GM18508 (cell line): ENCODE measurements around the gene NEU4.
"Not testable (repeated sequence)": the region's sequence is repeated elsewhere in the genome, so short reads cannot be mapped to it uniquely, and the experiment has no call there.

Experiments
- ATAC-seq: cut with Tn5 transposase; IDR thresholded peaks from one replicate; pipeline ENCODE4 v1.9.1; 2021; ENCODE audit warnings: moderate number of reproducible peaks; ENCODE audit not compliant: insufficient read depth, unreplicated experiment

Gene NEU4

GRCh38 chr2:241798081-241798630 is 10.8 kb upstream of the NEU4 start:
- ATAC-seq, result no peak

GRCh38 chr2:241798631-241799521 is 10.1 kb upstream of the NEU4 start:
- ATAC-seq, result no peak

- no peak for ATAC-seq
Measured at GRCh38 chr2:241799522-241800197, 9.3 kb upstream of the NEU4 start.

- not testable (repeated sequence) for ATAC-seq
Measured at GRCh38 chr2:241800198-241800903, 8.6 kb upstream of the NEU4 start.

- no peak for ATAC-seq
Measured at GRCh38 chr2:241801611-241802420, 7.2 kb upstream of the NEU4 start.

GRCh38 chr2:241802421-241803318 is 6.3 kb upstream of the NEU4 start:
- no peak for ATAC-seq

- ATAC-seq, result no peak
Measured at GRCh38 chr2:241803387-241804325, 5.3 kb upstream of the NEU4 start.

- ATAC-seq, result no peak
Measured at GRCh38 chr2:241804326-241805229, 4.4 kb upstream of the NEU4 start.

- not testable (repeated sequence) for ATAC-seq
Measured at GRCh38 chr2:241806217-241806616, 2.8 kb upstream of the NEU4 start.

GRCh38 chr2:241808051-241808720 is 807 bp upstream of the NEU4 start:
- ATAC-seq, result no peak

GRCh38 chr2:241809383-241810306 is 652 bp downstream of the NEU4 start:
- no peak for ATAC-seq

GRCh38 chr2:241810307-241811200 is 1.6 kb downstream of the NEU4 start:
- ATAC-seq, result no peak

GRCh38 chr2:241811201-241811951 is 2.4 kb downstream of the NEU4 start:
- ATAC-seq, result no peak
